Esophagus muscularis mucosa (tissue), 4 donors: Measurements from ENCODE around the gene ZNF407. TPM values are rescaled to one million over a fixed set of nuclear protein-coding genes. Genes with fewer than 3 reads are reported as not detected.

ENCODE experiments used
- DNase-seq: peaks from one replicate; pipeline ENCODE4 v3.0.0-alpha.2; 2017; ENCODE audit errors: extremely low spot score
- H3K27ac ChIP-seq, 4 donors: fragments of 200-600 bp; sonication (generic); replicated peaks in 1 of 4; 1 replicate in 3 of 4; 2 replicates in 1 of 4; pipeline ENCODE4 v1.5.1; 2016 to 2019; ENCODE audit warnings: mild to moderate bottlenecking in 1 of 4
- H3K27me3 ChIP-seq, 4 donors: fragments of 200-600 bp; sonication (generic); one replicate each; pipeline versions ENCODE4 v1.5.1 to v1.6.0; 2016 to 2019
- H3K36me3 ChIP-seq, 4 donors: fragments of 200-600 bp; sonication (generic); one replicate each; pipeline ENCODE4 v1.5.1; 2016 to 2019
- H3K4me1 ChIP-seq, 4 donors: fragments of 200-600 bp; sonication (generic); one replicate each; pipeline ENCODE4 v1.5.1; 2016 to 2019
- H3K4me3 ChIP-seq, 4 donors: fragments of 200-600 bp; sonication (generic); 1 replicate in 2 of 4; 2 replicates in 2 of 4; pipeline ENCODE4 v1.5.1; 2016 to 2019; ENCODE audit warnings: mild to moderate bottlenecking in 4 of 4, moderate library complexity in 1 of 4
- H3K9me3 ChIP-seq, 4 donors: fragments of 200-600 bp; sonication (generic); 1 replicate in 3 of 4; 2 replicates in 1 of 4; pipeline ENCODE4 v1.5.1; 2016 to 2019
- EP300 ChIP-seq: sonication (generic); formaldehyde crosslinking; IDR thresholded peaks from one replicate; pipeline ENCODE4 v1.6.1; 2017; ENCODE audit warnings: antibody characterized with exemption
- POLR2A ChIP-seq: fragments of 450-650 bp; IDR thresholded peaks from one replicate; pipeline ENCODE4 v1.6.1; 2017; ENCODE audit warnings: antibody characterized with exemption, moderate library complexity, mild to moderate bottlenecking, low read depth
- POLR2AphosphoS5 ChIP-seq, 2 donors: sonication (generic); formaldehyde crosslinking; IDR thresholded peaks; one replicate each; pipeline ENCODE4 v1.6.1; 2017; ENCODE audit warnings: antibody characterized with exemption in 2 of 2
- WGBS: methylation state at CpG from one replicate; pipeline ENCODE4 v1.1.5; 2018; 5-methylcytosine and 5-hydroxymethylcytosine counted together
- intact Hi-C: fragments of 100-400 bp; cut with DNase I; formaldehyde crosslinking; loops from one replicate; pipeline ENCODE4 v1.15.1; 2023
- total RNA-seq, 4 donors: library from RNA; depleted of rRNA; stranded (reverse); fragments of >200 nt; gene quantifications; one replicate each; pipeline versions ENCODE4 v1.1.0 to v1.2.1, GENCODE V29; 2016
- TF ChIP-seq, protein P1 (sequence below), 3 experiments: fragments of 200-600 bp in 2 of 3; fragments of 450-650 bp in 1 of 3; sonication (generic) in 2 of 3; IDR thresholded peaks; one replicate each; pipeline ENCODE4 v1.5.1; 2017 to 2019; ENCODE audit warnings: antibody characterized with exemption in 3 of 3, mild to moderate bottlenecking in 2 of 3, moderate library complexity in 1 of 3

The ZNF407 gene
- total RNA-seq, 4 donors from 2014 or later, result 13.9 to 19.1 (median 17.2) TPM

DNA sequence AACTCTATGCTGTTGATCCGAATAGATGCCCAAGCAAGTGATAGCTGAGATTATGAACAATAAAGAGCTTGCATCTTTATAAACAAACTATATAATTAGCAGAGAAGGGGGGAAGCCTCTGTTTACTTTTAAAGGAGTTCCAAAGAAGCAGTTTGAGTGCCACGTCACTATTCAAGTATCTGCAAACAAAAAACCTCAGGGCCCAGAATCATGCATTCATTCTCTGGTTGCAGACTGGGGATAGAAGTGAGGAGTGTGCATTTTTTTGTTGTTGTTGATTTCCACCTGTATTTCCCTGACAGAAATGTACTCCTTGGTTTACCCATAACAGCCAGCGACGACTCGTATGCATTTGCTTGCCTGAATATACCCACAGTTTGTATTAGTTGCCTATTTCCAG lies 347.0 kb downstream of the ZNF407 start:
- no peak overlapping the region for H3K4me3 ChIP-seq
- TF ChIP-seq POLR2AphosphoS5 (IDR thresholded peaks at IDR 0.05) (no peak), EP300 (no peak), POLR2A (no peak)
- TF ChIP-seq, protein P1, sequence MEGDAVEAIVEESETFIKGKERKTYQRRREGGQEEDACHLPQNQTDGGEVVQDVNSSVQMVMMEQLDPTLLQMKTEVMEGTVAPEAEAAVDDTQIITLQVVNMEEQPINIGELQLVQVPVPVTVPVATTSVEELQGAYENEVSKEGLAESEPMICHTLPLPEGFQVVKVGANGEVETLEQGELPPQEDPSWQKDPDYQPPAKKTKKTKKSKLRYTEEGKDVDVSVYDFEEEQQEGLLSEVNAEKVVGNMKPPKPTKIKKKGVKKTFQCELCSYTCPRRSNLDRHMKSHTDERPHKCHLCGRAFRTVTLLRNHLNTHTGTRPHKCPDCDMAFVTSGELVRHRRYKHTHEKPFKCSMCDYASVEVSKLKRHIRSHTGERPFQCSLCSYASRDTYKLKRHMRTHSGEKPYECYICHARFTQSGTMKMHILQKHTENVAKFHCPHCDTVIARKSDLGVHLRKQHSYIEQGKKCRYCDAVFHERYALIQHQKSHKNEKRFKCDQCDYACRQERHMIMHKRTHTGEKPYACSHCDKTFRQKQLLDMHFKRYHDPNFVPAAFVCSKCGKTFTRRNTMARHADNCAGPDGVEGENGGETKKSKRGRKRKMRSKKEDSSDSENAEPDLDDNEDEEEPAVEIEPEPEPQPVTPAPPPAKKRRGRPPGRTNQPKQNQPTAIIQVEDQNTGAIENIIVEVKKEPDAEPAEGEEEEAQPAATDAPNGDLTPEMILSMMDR (IDR thresholded peaks at IDR 0.05), result no peak
- no peak overlapping the region for H3K27ac ChIP-seq
- intact Hi-C loops, result no loop called here
- H3K9me3 ChIP-seq, result no peaks in the 10 kb centered on the region
- H3K4me1 ChIP-seq, result peaks cover 0 to 3% (median under 1%) of the 10 kb centered on the region in 4 donors
- no peak for DNase-seq
- WGBS, result 91% methylated on average over 5 of the region's 5 CpGs
- no peaks in the 10 kb centered on the region for H3K27me3 ChIP-seq
- H3K36me3 ChIP-seq, result no peaks in the 10 kb centered on the region

DNA sequence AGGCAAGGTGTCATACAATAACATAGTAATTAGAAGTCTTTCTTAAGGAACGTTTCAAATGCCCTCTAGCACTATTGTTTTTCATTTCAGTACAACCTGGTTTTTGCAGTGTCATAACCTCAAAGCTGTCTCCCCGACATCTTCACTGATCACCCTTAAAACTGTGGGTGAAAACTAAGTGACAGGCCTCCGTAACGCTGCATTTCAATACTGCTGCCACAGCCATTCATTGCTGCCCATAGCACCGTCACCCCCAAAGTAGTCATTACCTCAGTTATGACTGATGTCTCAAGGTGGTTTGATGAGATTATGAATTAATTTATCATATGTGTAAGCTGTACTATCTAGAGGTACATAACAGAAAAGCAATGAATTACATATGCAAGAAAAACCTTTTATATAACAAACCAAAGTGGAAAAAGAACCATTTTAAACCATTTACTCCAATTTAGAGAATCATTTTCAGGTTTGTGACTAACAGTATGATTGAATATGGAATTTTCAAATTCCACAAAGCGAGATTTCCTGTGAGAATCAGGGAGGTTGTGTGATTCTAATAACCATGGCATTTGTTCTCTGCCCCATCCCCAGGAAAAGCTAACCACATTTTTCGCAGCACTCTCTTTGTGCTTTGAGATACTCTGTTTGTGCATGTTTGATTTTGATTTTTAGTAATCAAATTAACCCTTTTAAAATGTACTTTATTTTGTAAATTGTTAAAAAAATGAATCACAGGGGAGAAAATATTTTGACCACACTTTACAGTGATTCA lies 348.3 kb downstream of the ZNF407 start:
- no peak for TF ChIP-seq POLR2A
- TF ChIP-seq, protein P1 (IDR thresholded peaks at IDR 0.05), result no peak
- no peak for TF ChIP-seq POLR2AphosphoS5 (IDR thresholded peaks at IDR 0.05)
- TF ChIP-seq EP300, result no peak
- intact Hi-C loops, result no loop called here
- H3K36me3 ChIP-seq, result no peaks in the 10 kb centered on the region
- H3K27me3 ChIP-seq, result no peaks in the 10 kb centered on the region
- no peak overlapping the region for H3K27ac ChIP-seq
- no peak for DNase-seq
- H3K4me1 ChIP-seq, result peaks cover 5 to 16% (median 12%) of the 10 kb centered on the region in 4 donors
- H3K9me3 ChIP-seq, result no peaks in the 10 kb centered on the region
- 92% methylated on average over 7 of the region's 7 CpGs for WGBS
- no peak overlapping the region for H3K4me3 ChIP-seq

DNA sequence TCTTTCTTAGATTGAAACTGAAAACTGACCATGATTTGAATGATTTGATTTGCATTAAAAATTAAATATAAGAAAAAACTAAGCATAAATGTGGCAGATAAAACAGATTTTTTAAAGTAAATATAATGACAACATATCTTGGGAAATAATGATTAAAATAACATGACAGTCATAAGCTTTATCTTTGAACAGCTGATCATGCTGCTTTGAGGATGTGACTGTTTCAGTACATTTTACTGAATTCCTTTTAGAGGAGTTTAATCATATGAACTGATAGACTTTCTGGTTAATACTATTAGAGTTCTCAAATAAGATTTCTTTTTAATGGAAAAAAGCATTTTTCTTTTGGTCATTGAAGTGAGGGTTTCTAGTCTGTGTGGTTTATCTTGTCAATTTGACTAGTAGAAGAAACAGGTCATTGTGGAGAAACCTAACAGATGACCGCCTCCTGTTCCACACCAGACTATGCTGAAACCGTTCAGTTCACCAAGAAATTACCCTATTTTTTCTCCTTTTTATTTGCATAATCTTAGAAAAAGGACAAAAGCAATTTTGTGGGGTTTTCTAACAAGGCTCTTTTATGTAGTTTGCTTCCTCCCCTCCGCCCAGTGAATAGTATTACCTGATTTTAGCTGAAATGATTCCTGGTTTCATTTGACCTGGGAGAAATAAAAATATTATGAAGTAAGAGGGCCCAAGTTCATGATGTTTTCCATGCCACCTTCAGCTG lies 349.1 kb downstream of the ZNF407 start:
- peaks cover 5 to 23% (median 20%) of the 10 kb centered on the region in 4 donors for H3K4me1 ChIP-seq
- DNase-seq, result no peak
- H3K9me3 ChIP-seq, result no peaks in the 10 kb centered on the region
- 96% methylated on average over 3 of the region's 3 CpGs for WGBS
- intact Hi-C loops, result no loop called here
- TF ChIP-seq, protein P1 (IDR thresholded peaks at IDR 0.05), result no peak
- TF ChIP-seq POLR2A, result no peak
- TF ChIP-seq POLR2AphosphoS5 (IDR thresholded peaks at IDR 0.05), result no peak
- no peak for TF ChIP-seq EP300
- H3K4me3 ChIP-seq, result no peak overlapping the region
- no peaks in the 10 kb centered on the region for H3K36me3 ChIP-seq
- no peak overlapping the region for H3K27ac ChIP-seq
- no peaks in the 10 kb centered on the region for H3K27me3 ChIP-seq

DNA sequence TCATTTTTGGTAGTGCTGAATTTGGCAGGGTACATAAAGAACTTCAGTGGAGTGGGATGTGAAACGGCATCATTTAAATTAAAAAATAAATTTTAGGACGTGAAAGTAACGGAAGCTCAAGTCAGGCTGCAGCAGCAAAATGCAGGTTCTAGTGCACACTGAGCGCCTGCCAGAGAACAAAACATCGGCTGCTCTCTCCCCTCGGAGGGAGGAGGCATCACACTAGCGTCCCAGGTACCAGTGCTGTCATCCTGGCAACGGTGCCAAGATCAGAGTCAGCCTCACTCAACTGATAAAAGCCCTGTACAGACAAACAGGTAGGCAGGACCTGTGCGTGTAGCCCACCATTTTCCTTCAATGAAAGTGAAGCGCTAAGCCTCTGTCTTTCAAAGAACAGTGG lies 349.7 kb downstream of the ZNF407 start:
- TF ChIP-seq POLR2A (no peak), POLR2AphosphoS5 (IDR thresholded peaks at IDR 0.05) (no peak), EP300 (no peak)
- TF ChIP-seq, protein P1 (IDR thresholded peaks at IDR 0.05), result no peak
- no peaks in the 10 kb centered on the region for H3K36me3 ChIP-seq

More for the DNA sequence above, 349.7 kb downstream of the ZNF407 start:
- intact Hi-C loops, result no loop called here
- H3K4me3 ChIP-seq, result no peak overlapping the region
- 92% methylated on average over 10 of the region's 10 CpGs for WGBS
- H3K9me3 ChIP-seq, result no peaks in the 10 kb centered on the region
- DNase-seq, result no peak
- no peak overlapping the region for H3K27ac ChIP-seq
- no peaks in the 10 kb centered on the region for H3K27me3 ChIP-seq
- H3K4me1 ChIP-seq, result peaks cover 5 to 26% (median 21%) of the 10 kb centered on the region in 4 donors
